Amniotic epithelial cell (primary cell): ENCODE results near the gene ATIC.
"Not testable (repeated sequence)": the region's sequence is repeated elsewhere in the genome, so short reads cannot be mapped to it uniquely, and the experiment has no call there.

Experiments used
- DNase-seq: peaks from one replicate; pipeline ENCODE4 v3.0.0-alpha.2; 2010; ENCODE audit warnings: low read depth

Gene ATIC

GRCh38 chr2:215311625-215312396 is at the start of gene ATIC:
ATIC (plus strand) TSS chr2:215312059; CDS start chr2:215312143, 84 bp downstream.
- peak; percentile 93 for DNase-seq

GRCh38 chr2:215262303-215262702 is 49.6 kb upstream of the ATIC start:
- no peak for DNase-seq

GRCh38 chr2:215262741-215263362 is 49.0 kb upstream of the ATIC start:
- no peak for DNase-seq

GRCh38 chr2:215264374-215264773 is 47.5 kb upstream of the ATIC start:
- DNase-seq = no peak

- DNase-seq = peak; percentile 77
These were observed 42.3 kb upstream of the ATIC start for GRCh38 chr2:215269397-215270117.

GRCh38 chr2:215270118-215270451 is 41.8 kb upstream of the ATIC start:
- no peak for DNase-seq

- DNase-seq = no peak
These were observed 40.4 kb upstream of the ATIC start for GRCh38 chr2:215271446-215271845.

- no peak for DNase-seq
These were observed 38.9 kb upstream of the ATIC start for GRCh38 chr2:215272918-215273317.

- DNase-seq = no peak
These were observed 37.0 kb upstream of the ATIC start for GRCh38 chr2:215274829-215275228.

- no peak for DNase-seq
These were observed 36.0 kb upstream of the ATIC start for GRCh38 chr2:215275824-215276223.

GRCh38 chr2:215277944-215278343 is 33.9 kb upstream of the ATIC start:
- DNase-seq = peak; percentile 71

- no peak for DNase-seq
These were observed 31.5 kb upstream of the ATIC start for GRCh38 chr2:215280326-215280725.

GRCh38 chr2:215283221-215283620 is 28.6 kb upstream of the ATIC start:
- no peak for DNase-seq

GRCh38 chr2:215286309-215286708 is 25.6 kb upstream of the ATIC start:
- no peak for DNase-seq

GRCh38 chr2:215288112-215288815 is 23.6 kb upstream of the ATIC start:
- no peak for DNase-seq

GRCh38 chr2:215290980-215291599 is 20.8 kb upstream of the ATIC start:
- peak; percentile 62 for DNase-seq

GRCh38 chr2:215293879-215294278 is 18.0 kb upstream of the ATIC start:
- DNase-seq = no peak

- DNase-seq = no peak
These were observed 12.5 kb upstream of the ATIC start for GRCh38 chr2:215299337-215299859.

- no peak for DNase-seq
These were observed 9.9 kb upstream of the ATIC start for GRCh38 chr2:215301994-215302393.

- DNase-seq = not testable (repeated sequence)
These were observed 617 bp upstream of the ATIC start for GRCh38 chr2:215311259-215311624.

GRCh38 chr2:215313255-215313613 is 1.4 kb downstream of the ATIC start:
- no peak for DNase-seq

GRCh38 chr2:215314896-215315295 is 3.0 kb downstream of the ATIC start:
- no peak for DNase-seq
